GM21723 (cell line): ENCODE data around the gene RTBDN.
A peak's percentile ranks its signal among the peaks of the same experiment; 100 is the strongest.

ENCODE experiments used
- ATAC-seq: cut with Tn5 transposase; IDR thresholded peaks from one replicate; pipeline ENCODE4 v1.9.1; 2021; ENCODE audit warnings: mild to moderate bottlenecking, moderate library complexity; ENCODE audit not compliant: unreplicated experiment

RTBDN gene

DNA sequence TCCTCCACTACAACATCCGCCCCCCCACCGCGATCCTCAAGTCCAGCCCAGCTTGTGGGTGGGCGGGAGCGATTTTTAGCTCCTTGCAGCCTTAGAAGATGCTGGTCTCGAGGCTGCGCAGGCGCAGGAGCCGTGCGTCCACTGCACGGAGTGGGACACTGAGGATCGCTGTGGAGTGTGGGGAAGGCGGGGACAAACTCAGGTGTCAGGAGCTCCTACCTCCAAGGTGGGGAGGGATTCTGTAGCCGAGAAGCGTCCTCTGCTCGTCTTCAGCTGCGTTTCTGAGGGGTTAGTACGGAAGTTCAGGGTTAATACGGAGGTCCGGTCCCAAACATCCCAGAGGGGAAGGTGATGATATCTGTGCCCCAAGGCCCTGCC, at the start of gene RTBDN:
TSS of gene RTBDN (minus strand) at position 14 of the 378 bp plus-strand sequence. CDS start 4,600 bp downstream, outside the sequence.
- ATAC-seq, result no peak

DNA sequence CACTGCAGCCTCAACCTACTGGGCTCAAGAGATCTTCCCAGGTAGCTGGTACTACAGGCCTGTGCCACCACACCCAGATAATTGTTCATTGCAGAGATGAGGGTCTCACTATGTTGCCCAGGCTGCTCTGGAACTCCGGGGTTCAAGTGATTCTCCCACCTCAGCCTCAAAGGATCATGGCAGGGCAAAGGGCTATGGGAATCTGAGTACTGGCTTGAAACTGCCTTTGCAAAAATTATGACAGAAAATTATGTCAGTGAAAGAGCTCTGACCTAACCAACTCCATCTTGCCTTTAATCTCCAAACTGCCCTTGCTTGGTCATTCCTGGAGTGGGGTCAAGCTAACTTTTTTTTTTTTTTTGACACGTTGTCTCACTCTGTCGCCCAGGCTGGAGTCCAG, 48.2 kb upstream of the RTBDN start:
- ATAC-seq, result no peak

GRCh38 chr19:12881172-12881808, 46.9 kb upstream of the RTBDN start, which contains the start of gene DNASE2:
Gene DNASE2 (minus strand): TSS chr19:12881449. CDS start chr19:12881375, 74 bp downstream.
- peak; percentile 80 for ATAC-seq

GRCh38 chr19:12880551-12881171, 46.3 kb upstream of the RTBDN start:
- peak; percentile 24 for ATAC-seq

DNA sequence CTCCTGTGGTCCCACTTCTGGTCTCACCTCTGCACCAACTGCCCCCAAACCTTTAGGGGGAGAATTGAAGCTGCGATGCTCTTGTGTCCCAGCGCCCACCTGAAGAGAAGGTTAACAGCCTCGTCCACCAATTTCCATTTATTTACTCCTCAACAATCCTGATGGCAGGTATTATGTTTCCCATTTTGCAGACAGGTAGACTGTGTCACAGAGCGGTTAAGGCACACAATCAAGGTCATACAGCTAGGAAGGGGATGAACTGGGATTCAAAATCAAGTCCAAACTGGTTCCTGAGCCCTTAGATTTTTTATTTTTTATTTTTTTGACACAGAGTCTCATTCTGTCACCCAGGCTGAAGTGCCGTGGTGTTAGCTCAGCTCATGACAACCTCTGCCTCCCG, 40.7 kb upstream of the RTBDN start:
- no peak for ATAC-seq

DNA sequence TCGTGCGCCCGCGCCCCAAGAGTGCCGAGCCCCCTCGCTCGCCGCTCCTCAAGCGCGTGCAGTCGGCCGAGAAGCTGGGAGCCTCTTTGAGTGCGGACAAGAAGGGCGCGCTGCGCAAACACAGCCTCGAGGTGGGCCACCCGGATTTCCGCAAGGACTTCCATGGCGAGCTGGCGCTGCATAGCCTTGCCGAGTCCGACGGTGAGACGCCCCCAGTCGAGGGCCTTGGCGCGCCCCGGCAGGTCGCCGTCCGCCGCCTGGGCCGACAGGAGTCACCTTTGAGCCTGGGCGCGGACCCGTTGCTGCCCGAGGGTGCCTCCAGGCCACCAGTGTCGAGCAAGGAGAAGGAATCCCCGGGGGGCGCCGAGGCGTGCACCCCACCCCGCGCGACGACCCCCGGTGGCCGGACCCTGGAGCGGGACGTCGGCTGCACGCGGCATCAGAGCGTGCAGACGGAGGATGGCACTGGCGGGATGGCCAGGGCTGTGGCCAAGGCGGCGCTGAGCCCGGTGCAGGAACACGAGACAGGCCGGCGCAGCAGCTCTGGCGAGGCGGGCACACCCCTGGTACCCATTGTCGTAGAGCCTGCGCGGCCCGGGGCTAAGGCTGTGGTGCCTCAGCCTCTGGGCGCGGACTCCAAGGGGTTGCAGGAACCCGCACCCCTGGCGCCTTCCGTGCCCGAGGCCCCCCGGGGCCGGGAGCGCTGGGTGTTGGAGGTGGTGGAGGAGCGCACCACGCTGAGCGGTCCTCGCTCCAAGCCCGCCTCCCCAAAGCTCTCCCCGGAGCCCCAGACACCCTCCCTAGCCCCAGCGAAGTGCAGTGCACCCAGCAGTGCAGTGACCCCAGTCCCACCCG, 39.7 kb upstream of the RTBDN start:
- ATAC-seq, result no peak

DNA sequence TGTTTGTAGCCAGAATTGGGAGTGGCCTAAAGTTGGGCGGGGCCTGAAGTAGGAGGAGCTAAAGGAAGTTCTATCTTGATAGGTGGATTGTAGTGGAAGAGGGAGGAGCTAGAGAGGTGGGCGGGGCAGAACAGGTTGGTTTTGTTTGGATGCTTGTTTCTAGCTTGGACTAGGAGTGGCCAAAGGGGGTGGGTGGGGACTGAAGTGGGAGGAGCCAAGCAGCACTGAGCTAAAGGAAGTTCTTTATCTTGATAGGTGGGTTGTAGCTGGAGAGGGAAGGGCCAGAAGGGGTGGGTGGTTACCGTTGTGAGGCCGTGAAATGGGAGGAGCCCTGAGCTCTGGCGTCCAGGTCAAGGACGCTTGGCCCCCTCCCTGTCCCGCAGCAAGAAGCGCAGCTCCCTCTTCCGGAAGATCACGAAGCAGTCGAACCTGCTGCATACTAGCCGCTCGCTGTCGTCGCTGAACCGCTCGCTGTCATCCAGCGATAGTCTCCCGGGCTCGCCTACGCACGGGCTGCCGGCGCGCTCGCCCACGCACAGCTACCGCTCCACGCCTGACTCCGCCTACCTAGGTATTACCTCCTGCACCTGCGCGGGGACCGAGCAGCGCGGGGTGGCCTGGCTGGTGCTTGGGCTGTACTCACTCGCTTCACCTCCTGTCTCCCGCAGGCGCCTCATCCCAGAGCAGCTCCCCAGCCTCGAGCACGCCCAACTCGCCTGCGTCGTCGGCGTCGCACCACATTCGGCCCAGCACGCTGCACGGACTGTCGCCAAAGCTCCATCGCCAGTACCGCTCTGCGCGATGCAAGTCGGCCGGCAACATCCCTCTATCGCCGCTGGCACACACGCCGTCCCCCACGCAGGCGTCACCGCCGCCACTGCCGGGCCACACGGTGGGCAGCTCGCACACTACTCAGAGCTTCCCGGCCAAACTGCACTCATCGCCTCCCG, 38.8 kb upstream of the RTBDN start:
- ATAC-seq, result no peak

DNA sequence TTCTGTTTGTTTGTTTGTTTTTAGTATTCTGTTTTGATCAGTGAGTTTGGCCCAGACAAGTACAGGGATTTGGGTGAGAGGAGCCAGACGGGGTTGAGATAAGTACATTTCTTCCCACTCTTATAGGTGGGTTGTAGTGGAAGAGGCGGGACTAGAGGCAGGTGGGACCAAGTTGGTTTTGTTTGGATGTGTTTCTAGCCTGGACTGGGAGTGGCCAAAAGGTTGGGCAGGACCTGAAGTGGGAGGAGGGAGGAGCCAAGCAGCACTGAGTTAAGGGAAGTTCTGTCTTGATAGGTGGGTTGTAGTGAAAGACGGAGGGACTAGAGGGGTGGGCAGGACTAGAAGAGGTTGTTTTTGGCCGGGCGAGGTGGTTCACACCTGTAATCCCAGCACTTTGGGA, 37.9 kb upstream of the RTBDN start:
- ATAC-seq, result no peak

DNA sequence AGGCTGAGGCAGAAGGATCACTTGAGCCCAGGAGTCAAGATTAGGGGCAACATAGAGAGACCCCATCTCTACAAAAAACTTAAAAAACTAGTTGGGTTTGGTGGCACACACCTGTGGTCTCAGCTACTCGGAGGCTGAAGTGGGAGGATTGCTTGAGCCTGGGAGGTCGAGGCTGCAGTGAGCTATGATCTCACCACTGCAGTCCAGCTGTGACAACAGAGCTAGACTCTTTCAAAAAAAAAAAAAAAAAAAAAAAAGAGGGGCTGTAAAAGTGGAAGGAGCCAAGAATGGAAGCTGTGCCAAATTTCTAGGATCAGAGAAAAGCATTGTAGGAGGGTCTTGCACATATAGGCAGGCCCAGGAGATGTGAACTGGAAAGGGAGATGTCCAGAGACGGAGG, 37.3 kb upstream of the RTBDN start:
- ATAC-seq, result no peak

DNA sequence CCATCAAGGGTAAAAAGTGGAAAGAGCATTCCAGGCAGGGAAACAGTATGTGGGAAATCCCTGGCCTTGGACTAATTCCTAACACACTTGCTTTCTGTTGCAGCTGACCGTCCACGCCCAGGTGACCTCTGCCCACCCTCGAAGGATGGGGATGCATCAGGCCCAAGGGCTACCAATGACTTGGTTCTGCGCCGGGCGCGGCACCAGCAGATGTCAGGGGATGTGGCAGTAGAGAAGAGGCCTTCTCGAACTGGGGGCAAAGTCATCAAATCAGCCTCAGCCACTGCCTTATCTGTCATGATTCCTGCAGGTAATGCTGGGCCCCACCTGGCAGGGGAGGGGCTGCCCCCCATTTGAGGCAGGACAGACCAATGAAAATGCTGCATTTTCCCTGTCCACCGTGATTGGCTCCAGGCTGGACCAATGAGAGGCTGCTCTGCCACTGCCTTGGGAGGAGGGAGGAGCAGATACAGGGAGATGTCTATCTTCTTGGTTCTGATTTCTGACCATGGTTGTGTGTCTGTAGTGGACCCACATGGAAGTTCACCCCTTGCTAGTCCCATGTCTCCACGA, 34.2 kb upstream of the RTBDN start:
- no peak for ATAC-seq

DNA sequence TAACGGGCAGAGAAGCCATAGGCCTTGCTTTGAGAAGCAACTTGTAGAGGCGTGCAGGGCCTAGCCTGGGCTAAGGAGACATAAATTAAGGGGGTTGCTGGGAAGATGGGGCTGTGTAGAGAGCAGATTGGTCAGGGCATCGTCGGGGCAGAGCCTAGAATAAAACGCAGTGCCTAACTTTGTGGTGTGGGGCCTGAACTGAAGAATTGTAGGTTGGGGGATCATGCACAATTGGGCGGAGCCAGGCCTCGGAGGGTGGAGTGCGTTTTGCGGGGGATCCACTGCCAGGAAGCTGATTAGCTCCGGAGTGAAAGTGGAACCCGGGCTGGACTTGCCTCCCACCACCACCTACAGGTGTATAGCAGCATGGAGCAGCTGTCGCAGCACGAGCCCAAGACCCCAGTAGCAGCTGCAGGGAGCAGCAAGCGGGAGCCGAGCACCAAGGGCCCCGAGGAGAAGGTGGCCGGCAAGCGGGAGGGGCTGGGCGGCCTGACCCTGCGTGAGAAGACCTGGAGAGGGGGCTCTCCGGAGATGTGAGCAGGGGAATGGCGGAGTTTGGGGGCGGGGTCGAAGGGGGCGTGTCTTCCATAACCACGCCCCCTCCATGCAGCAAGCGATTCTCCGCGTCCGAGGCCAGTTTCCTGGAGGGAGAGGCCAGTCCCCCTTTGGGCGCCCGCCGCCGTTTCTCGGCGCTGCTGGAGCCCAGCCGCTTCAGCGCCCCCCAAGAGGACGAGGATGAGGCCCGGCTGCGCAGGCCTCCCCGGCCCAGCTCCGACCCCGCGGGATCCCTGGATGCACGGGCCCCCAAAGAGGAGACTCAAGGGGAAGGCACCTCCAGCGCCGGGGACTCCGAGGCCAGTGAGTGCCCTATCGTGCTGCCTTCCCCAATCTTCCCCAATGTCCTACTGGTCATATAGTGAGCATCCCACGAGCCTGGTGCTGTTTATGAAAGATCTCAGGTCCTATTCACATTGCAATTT, 33.0 kb upstream of the RTBDN start:
- peak; percentile 52 for ATAC-seq

GRCh38 chr19:12866416-12867119, 32.2 kb upstream of the RTBDN start:
- no peak for ATAC-seq

- no peak for ATAC-seq
Measured at GRCh38 chr19:12865746-12866415, 31.5 kb upstream of the RTBDN start.

DNA sequence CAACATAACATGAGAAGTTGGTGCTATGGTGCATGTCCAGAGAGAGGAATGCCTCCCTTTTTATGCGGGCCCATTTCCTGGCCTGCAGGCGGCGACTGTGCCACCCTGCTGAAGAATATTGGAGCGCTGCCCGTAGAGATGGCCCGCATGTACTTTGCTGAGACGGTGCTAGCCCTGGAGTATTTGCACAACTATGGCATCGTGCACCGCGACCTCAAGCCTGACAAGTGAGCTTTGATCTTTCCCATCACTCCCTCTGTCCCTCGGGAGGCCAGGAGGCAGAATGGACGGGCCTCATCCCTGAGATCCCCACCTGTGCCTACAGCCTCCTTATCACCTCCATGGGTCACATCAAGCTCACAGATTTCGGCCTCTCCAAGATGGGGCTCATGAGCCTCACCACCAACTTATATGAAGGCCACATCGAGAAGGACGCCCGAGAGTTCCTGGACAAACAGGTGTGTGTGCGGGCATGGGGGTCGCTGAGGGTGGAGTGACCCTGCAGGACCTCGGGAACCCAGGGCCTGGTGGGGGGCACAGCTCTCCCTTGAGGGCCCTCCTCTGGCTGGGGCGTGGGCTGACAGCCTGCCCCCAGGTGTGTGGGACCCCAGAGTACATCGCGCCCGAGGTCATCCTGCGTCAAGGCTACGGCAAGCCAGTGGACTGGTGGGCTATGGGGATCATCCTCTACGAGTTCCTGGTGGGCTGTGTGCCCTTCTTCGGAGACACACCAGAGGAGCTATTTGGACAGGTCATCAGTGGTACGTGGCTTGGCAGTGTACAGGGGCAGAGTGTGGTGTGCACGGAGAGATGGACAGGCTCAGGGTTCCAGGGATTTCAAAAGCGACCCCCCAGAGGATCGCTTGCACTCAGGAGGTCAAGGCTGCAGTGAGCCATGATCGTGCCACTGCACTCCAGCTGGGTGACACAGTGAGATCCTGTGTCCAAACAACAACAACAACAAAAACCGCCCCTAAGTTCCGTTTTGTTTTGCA, 30.6 kb upstream of the RTBDN start:
- no peak for ATAC-seq

GRCh38 chr19:12864143-12864542, 29.8 kb upstream of the RTBDN start:
- no peak for ATAC-seq

DNA sequence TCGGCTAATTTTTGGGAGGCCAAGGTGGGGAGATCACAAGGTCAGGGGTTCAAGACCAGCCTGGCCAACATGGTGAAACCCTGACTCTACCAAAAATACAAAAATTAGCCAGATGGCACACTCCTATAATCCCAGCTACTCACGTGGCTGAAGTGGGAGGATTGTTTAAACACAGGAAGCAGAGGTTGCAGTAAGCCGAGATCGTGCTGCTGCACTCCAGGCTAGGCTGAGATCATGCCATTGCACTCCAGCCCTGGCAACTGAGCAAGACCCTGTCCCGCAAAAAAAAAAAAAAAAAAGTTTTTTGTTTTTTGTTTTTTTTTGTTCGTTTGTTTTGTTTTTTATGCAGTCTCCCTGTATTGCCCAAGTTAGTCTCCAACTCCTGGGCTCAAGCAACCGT, 25.2 kb upstream of the RTBDN start:
- no peak for ATAC-seq
